Loucy (cell line): ENCODE data around the gene SLC39A5.

Experiments
- CTCF ChIP-seq: fragments of 200-600 bp; sonication (generic); conservative IDR thresholded peaks from 2 replicates; pipeline ENCODE4 v1.5.1; 2014; ENCODE audit warnings: mild to moderate bottlenecking, antibody characterized with exemption, low read length
- EZH2phosphoT487 ChIP-seq: fragments of 200-600 bp; IDR thresholded peaks from 2 replicates; pipeline ENCODE4 v1.6.1; 2018; ENCODE audit warnings: antibody characterized with exemption, mild to moderate bottlenecking, moderate library complexity, borderline replicate concordance

- no peak for TF ChIP-seq CTCF
- TF ChIP-seq EZH2phosphoT487: no peak
These were observed at the start of gene SLC39A5 for GRCh38 chr12:56229916-56230431.
